ENCODE results near the gene PDE5A.
"Not testable (repeated sequence)": the region's sequence is repeated elsewhere in the genome, so short reads cannot be mapped to it uniquely, and the experiment has no call there.

The PDE5A gene

GRCh38 chr4:119479180-119479808, 149.3 kb downstream of the PDE5A start:
- in situ Hi-C loops (cut with HindIII; ENCODE audit: low pct_ligation_motif_present, low sequenced_read_pairs): no loop called here
- TF ChIP-seq, protein P1, sequence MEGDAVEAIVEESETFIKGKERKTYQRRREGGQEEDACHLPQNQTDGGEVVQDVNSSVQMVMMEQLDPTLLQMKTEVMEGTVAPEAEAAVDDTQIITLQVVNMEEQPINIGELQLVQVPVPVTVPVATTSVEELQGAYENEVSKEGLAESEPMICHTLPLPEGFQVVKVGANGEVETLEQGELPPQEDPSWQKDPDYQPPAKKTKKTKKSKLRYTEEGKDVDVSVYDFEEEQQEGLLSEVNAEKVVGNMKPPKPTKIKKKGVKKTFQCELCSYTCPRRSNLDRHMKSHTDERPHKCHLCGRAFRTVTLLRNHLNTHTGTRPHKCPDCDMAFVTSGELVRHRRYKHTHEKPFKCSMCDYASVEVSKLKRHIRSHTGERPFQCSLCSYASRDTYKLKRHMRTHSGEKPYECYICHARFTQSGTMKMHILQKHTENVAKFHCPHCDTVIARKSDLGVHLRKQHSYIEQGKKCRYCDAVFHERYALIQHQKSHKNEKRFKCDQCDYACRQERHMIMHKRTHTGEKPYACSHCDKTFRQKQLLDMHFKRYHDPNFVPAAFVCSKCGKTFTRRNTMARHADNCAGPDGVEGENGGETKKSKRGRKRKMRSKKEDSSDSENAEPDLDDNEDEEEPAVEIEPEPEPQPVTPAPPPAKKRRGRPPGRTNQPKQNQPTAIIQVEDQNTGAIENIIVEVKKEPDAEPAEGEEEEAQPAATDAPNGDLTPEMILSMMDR (IDR thresholded peaks at IDR 0.05; ENCODE audit: low read depth, low read length, missing control alignments): no peak

DNA sequence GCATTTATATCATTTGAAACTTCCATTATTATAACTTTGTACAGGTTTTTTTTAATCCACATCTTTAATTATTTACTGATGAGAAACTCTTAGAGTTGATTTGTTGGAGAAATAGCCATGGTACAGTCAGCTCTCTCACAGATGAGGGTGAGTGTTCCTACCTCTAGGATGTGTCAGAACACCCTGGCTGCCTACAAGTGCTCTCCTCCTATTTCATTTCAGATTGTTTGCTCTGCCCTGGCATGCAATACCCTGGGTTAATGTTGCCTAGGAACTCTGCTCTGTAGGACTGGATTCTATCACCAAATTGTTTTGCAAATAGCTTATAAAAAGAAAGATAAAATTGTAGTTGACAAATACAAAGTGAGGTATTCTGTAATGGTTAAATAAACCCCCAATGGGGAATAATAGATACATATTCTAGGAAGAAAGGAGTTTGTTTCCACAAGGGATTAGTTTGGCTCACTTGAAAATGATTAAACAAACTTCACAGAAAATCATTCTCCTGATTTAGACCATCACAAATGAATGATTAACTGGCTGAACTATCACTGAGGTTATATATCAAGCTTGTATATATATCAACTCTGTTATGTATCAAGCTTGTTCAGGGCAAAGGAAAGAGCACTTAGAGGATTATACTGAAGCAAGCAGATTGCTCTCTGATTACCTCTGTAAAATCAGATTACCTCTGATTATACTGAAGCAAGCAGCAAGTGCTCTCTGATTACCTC, 150.0 kb downstream of the PDE5A start:
- Histone ChIP-seq H3K4me3 (ENCODE audit: low read depth, low read length) (no peak overlapping the region), H3K27me3 (replicated peaks) (no peaks in the 10 kb centered on the region), H3K36me3 (replicated peaks) (peaks cover 2% of the 10 kb centered on the region), H3K27ac (no peak overlapping the region)
- TF ChIP-seq, protein P1 (IDR thresholded peaks at IDR 0.05; ENCODE audit: low read depth, low read length, missing control alignments): no peak
- no peak for DNase-seq
- in situ Hi-C loops (cut with HindIII; ENCODE audit: low pct_ligation_motif_present, low sequenced_read_pairs): no loop called here

More at GRCh38 chr4:119479180-119479808, 149.3 kb downstream of the PDE5A start:
- H3K4me3 ChIP-seq (ENCODE audit: low read depth, low read length): no peak overlapping the region
- peaks cover 2% of the 10 kb centered on the region for H3K36me3 ChIP-seq (replicated peaks)
- no peaks in the 10 kb centered on the region for H3K27me3 ChIP-seq (replicated peaks)
- H3K27ac ChIP-seq: no peak overlapping the region
- DNase-seq: no peak

GRCh38 chr4:119477412-119478053, 151.1 kb downstream of the PDE5A start:
- Histone ChIP-seq H3K27me3 (replicated peaks) (no peaks in the 10 kb centered on the region), H3K36me3 (replicated peaks) (peaks cover 2% of the 10 kb centered on the region), H3K4me3 (ENCODE audit: low read depth, low read length) (no peak overlapping the region), H3K27ac (no peak overlapping the region)
- TF ChIP-seq, protein P1 (IDR thresholded peaks at IDR 0.05; ENCODE audit: low read depth, low read length, missing control alignments): no peak
- in situ Hi-C loops (cut with HindIII; ENCODE audit: low pct_ligation_motif_present, low sequenced_read_pairs): no loop called here
- no peak for DNase-seq

DNA sequence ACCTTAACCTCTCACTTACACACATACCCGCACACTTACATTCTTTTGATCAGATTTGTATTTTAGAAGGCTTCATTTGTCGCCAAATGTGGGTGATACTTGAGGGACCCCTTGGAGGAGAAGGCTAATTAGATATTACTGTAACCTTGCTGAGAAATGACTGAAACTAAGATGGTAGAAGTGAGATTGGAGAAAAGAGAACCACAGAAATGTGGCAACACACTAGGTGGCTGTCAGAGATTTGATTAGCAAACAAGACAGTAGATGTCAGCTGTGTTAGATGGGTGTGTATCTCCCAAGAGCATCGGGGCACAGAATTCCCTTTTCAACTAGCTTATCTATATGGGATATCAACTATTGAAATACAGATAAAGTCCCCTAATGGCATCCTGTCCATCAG, 157.3 kb downstream of the PDE5A start:
- peaks cover 2% of the 10 kb centered on the region for H3K36me3 ChIP-seq (replicated peaks)
- in situ Hi-C loops (cut with HindIII; ENCODE audit: low pct_ligation_motif_present, low sequenced_read_pairs): no loop called here
- no peak overlapping the region for H3K27ac ChIP-seq
- DNase-seq: no peak
- H3K27me3 ChIP-seq (replicated peaks): no peaks in the 10 kb centered on the region
- TF ChIP-seq, protein P1 (IDR thresholded peaks at IDR 0.05; ENCODE audit: low read depth, low read length, missing control alignments): no peak
- H3K4me3 ChIP-seq (ENCODE audit: low read depth, low read length): no peak overlapping the region

DNA sequence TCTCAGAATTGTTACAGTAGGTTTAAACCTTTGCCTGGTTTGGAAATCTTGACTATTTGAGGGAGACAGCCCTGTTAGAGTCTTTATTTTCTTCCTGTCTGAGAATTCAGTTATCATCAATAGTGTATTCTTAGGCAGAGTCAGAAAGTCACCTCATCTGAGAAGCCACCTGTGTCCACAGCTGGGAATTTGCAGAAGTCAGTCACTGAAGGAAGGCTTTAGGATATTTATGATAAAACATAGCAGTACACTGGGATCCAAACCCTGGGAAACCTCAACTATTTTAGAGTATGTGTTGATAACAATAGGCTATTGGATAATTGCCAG, 157.9 kb downstream of the PDE5A start:
- in situ Hi-C loops (cut with HindIII; ENCODE audit: low pct_ligation_motif_present, low sequenced_read_pairs); H3K27me3 ChIP-seq (replicated peaks); H3K36me3 ChIP-seq (replicated peaks); DNase-seq; H3K4me3 ChIP-seq (ENCODE audit: low read depth, low read length); H3K27ac ChIP-seq: not testable (repeated sequence)

DNA sequence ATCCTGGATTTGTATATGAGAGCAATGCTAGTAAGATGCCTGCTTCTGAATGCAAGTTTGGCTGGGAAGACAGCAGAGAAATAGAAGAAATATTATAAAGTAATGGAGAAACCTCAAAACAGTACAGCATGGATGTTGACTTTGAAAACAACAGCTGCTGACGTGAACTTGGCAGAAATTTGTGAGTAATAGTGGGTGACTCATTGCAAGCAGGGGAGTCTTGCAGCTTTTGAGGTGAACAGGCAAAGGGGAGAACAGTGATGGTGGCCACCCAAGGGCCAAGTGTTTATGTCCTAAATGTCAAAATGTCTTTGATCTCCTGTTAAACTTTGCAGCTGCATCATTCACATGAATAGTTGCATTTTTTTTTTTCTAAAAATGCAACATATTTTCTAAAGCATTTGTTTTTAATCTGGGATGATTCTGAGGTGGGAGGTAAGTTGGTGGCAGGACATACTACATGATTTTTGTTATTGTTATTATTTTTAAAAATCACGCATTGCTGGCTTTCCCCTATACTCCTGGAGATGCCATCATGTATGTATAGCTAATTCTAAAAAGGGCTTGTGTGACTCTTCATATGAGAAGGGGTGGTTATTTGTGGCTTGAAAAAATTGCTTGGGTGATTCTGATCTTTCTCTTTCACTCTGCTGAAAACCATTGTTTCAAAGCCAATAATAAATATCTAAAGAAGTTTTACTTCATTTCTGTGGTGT, 158.4 kb downstream of the PDE5A start:
- H3K27me3 ChIP-seq (replicated peaks); H3K27ac ChIP-seq; H3K4me3 ChIP-seq (ENCODE audit: low read depth, low read length); H3K36me3 ChIP-seq (replicated peaks); in situ Hi-C loops (cut with HindIII; ENCODE audit: low pct_ligation_motif_present, low sequenced_read_pairs): not testable (repeated sequence)
- DNase-seq: peak; percentile 78

GRCh38 chr4:119469039-119469438, 159.6 kb downstream of the PDE5A start:
- H3K4me3 ChIP-seq (ENCODE audit: low read depth, low read length); H3K36me3 ChIP-seq (replicated peaks); in situ Hi-C loops (cut with HindIII; ENCODE audit: low pct_ligation_motif_present, low sequenced_read_pairs); DNase-seq; H3K27ac ChIP-seq; H3K27me3 ChIP-seq (replicated peaks): not testable (repeated sequence)
